ENCODE measurements around the gene PTPRE.

Gene PTPRE

DNA sequence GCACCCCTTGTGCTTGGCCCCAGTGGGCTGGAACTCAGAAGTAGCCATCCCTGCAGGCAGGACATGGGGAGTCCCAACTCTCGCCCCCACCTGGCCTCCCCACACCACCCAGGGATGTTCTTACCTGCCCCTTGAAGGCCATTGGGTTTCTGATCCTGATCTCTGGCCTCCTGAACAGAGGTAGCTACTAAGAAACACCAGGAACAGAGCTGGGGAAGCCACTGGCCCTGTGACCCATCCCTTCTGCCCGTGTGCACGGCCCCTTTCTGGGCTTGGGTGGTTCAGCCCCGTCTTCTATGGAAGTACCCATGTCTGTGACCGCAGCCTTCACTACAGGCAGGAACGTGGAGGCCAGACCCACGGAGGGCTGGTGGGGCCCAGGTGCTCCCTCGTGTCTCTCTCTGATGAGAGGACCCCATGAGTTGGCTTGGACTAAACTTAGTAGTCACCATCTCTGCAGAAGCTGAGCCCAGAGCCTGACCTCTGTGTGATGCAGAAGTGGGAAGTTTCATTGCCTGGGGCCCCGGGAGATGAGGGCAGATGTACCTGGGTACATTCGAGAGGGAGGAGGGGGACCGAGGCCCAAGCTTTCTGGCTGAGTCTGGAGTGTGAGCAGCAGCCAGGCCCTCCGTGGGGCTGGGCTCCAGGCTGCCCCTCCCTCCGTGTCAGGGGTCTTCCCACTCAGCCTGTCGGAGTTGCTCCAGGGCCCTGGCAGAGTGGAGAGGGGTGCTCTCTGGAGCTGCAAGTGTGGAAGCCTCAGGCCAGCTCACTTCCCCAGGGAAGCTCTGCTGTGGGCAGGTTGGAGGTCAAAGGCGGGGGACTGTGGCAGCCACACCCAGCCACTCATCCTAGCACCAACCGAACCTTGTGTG lies 138.3 kb downstream of the PTPRE start:
- no peak for TF ChIP-seq POLR2AphosphoS5 (IDR thresholded peaks at IDR 0.05; ENCODE audit: low read depth)
- no peak overlapping the region for H3K4me3 ChIP-seq (replicated peaks; ENCODE audit: insufficient read depth, low read length)
- DNase-seq (ENCODE audit: low read depth in 1 of 2, low spot score in 1 of 2), result no peak
- H3K27me3 ChIP-seq (ENCODE audit: insufficient read depth, poor library complexity, severe bottlenecking), result no peaks in the 10 kb centered on the region
- H3K27ac ChIP-seq (replicated peaks), result no peak overlapping the region

GRCh38 chr10:128045833-128046120 lies 138.9 kb downstream of the PTPRE start:
- DNase-seq (ENCODE audit: low read depth in 1 of 2, low spot score in 1 of 2), result no peak
- Histone ChIP-seq H3K27ac (replicated peaks) (no peak overlapping the region), H3K4me3 (replicated peaks; ENCODE audit: insufficient read depth, low read length) (no peak overlapping the region), H3K27me3 (ENCODE audit: insufficient read depth, poor library complexity, severe bottlenecking) (no peaks in the 10 kb centered on the region)
- no peak for TF ChIP-seq SPI1 (IDR thresholded peaks at IDR 0.05; ENCODE audit: borderline replicate concordance, low read depth)
- TF ChIP-seq REST (IDR thresholded peaks at IDR 0.05; ENCODE audit: insufficient replicate concordance, low read depth), result no peak
- no peak for TF ChIP-seq POLR2AphosphoS5 (IDR thresholded peaks at IDR 0.05; ENCODE audit: low read depth)
- TF ChIP-seq GABPA (IDR thresholded peaks at IDR 0.05; ENCODE audit: low read depth), result no peak
- no peak for TF ChIP-seq CTCF (IDR thresholded peaks at IDR 0.05; ENCODE audit: insufficient read depth, low read length)

DNA sequence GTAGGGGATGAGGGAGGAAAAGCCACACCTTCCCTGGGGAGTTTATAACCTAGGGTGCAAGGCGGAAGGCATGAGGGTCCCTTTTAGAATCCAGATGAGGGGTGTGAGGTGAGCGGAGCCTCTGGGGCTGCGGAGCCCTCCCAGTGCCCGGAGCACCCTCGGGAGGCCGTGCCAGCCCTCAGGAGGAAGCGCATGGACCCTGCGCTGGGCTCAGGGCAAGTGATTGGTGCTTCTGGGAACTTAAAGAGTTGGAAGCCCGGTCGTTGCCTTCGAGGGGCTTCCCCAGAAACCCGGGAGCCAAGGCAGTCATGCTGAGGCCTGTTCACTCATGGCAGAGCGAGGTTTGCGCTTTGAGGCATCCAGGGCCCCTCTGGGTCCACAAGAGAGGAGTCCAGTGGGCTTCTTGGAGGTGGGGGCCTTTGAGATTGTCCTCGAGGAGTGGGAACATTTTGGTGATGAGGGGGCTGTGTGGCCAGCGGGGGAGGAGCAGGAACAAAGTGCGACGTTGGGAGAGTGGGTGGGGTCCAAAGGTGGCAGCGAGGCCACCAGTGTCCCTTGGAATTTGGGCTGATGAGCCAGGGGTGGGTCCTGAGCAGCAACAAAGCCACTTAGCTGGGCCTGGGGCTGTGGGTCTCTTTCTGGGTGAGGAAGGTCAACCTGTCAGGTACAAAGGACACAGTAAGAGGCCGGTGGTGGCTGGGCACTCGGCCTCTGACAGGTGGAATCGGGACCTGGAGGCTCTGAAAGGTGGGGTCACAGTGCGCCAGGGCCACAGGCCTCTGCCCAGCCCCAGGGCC lies 139.5 kb downstream of the PTPRE start:
- H3K27ac ChIP-seq (replicated peaks), result peak overlapping the region; percentile 82; the same call in 1 of the 2 replicates

More for the DNA sequence above, 139.5 kb downstream of the PTPRE start:
- no peak for DNase-seq (ENCODE audit: low read depth in 1 of 2, low spot score in 1 of 2)
- no peak overlapping the region for H3K4me3 ChIP-seq (replicated peaks; ENCODE audit: insufficient read depth, low read length)
- no peaks in the 10 kb centered on the region for H3K27me3 ChIP-seq (ENCODE audit: insufficient read depth, poor library complexity, severe bottlenecking)
- no peak for TF ChIP-seq REST (IDR thresholded peaks at IDR 0.05; ENCODE audit: insufficient replicate concordance, low read depth)
- no peak for TF ChIP-seq CTCF (IDR thresholded peaks at IDR 0.05; ENCODE audit: insufficient read depth, low read length)
- TF ChIP-seq POLR2AphosphoS5 (IDR thresholded peaks at IDR 0.05; ENCODE audit: low read depth), result no peak
- no peak for TF ChIP-seq SPI1 (IDR thresholded peaks at IDR 0.05; ENCODE audit: borderline replicate concordance, low read depth)
- TF ChIP-seq GABPA (IDR thresholded peaks at IDR 0.05; ENCODE audit: low read depth), result no peak

Data from HL-60 (cell line).